C4-2B (cell line): ENCODE data around the gene CHID1.

ENCODE experiments used
- ZFX ChIP-seq: fragments of 450-650 bp; IDR thresholded peaks from 2 replicates; pipeline ENCODE4 v1.6.1; 2017
- TF ChIP-seq, protein P1 (sequence below): fragments of 450-650 bp; conservative IDR thresholded peaks from 2 replicates; pipeline ENCODE4 v1.5.1; 2017; ENCODE audit warnings: mild to moderate bottlenecking

DNA sequence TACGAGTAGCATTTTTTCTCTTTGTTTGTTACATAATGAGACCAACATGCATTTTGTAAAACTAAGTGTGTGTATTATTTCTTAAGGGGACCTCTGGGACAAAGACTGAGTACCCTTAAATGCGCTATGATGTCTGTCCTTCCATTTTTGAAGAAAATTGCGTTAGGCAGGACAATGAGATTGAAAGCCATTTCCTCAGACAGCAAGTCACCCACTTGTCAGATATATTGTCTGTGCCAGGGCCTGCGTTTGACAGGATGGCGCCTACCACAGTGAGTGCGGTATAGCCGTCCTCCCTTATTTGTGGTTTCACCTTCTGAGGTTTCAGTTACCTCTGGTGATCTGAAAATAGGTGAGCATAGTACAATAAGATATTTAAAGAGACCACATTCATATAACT is 17.3 kb upstream of the CHID1 start:
- TF ChIP-seq, protein P1, sequence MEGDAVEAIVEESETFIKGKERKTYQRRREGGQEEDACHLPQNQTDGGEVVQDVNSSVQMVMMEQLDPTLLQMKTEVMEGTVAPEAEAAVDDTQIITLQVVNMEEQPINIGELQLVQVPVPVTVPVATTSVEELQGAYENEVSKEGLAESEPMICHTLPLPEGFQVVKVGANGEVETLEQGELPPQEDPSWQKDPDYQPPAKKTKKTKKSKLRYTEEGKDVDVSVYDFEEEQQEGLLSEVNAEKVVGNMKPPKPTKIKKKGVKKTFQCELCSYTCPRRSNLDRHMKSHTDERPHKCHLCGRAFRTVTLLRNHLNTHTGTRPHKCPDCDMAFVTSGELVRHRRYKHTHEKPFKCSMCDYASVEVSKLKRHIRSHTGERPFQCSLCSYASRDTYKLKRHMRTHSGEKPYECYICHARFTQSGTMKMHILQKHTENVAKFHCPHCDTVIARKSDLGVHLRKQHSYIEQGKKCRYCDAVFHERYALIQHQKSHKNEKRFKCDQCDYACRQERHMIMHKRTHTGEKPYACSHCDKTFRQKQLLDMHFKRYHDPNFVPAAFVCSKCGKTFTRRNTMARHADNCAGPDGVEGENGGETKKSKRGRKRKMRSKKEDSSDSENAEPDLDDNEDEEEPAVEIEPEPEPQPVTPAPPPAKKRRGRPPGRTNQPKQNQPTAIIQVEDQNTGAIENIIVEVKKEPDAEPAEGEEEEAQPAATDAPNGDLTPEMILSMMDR: no peak
- no peak for TF ChIP-seq ZFX
